Gastrocnemius medialis (tissue), 4 donors: ENCODE measurements around the gene WHRN.

Source experiments
- POLR2A ChIP-seq, 2 donors: fragments of 450-650 bp; IDR thresholded peaks; one replicate each; pipeline ENCODE4 v1.6.1; 2017; ENCODE audit warnings: antibody characterized with exemption in 2 of 2, mild to moderate bottlenecking in 2 of 2, moderate library complexity in 2 of 2
- TF ChIP-seq, protein P1 (sequence below), 5 experiments: fragments of 450-650 bp in 3 of 5; fragments of 200-600 bp in 2 of 5; sonication (generic) in 2 of 5; IDR thresholded peaks in 4 of 5; conservative IDR thresholded peaks in 1 of 5; 1 replicate in 4 of 5; 2 replicates in 1 of 5; pipeline ENCODE4 v1.5.1; 2016 to 2019; ENCODE audit warnings: antibody characterized with exemption in 5 of 5, mild to moderate bottlenecking in 3 of 5, moderate library complexity in 3 of 5

DNA sequence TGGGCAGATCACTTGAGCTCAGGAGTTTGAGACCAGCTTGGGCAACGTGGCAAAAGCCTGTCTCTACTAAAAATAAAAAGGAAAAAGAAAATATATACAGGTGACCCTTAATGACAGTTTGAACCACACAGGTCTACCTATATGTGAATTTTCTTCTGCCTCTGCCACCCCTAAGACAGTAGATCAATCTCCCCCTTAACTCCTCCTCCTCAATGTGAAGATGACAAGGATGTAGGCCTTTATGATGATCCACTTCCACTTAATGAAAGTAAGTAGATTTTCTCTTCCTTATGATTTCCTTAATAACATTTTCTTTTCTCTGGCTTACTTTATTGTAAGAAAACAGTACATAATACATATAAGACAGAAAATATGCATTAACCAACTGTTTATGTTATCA lies 120.9 kb downstream of the WHRN start:
- TF ChIP-seq, protein P1, sequence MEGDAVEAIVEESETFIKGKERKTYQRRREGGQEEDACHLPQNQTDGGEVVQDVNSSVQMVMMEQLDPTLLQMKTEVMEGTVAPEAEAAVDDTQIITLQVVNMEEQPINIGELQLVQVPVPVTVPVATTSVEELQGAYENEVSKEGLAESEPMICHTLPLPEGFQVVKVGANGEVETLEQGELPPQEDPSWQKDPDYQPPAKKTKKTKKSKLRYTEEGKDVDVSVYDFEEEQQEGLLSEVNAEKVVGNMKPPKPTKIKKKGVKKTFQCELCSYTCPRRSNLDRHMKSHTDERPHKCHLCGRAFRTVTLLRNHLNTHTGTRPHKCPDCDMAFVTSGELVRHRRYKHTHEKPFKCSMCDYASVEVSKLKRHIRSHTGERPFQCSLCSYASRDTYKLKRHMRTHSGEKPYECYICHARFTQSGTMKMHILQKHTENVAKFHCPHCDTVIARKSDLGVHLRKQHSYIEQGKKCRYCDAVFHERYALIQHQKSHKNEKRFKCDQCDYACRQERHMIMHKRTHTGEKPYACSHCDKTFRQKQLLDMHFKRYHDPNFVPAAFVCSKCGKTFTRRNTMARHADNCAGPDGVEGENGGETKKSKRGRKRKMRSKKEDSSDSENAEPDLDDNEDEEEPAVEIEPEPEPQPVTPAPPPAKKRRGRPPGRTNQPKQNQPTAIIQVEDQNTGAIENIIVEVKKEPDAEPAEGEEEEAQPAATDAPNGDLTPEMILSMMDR (IDR thresholded peaks at IDR 0.05 in 4 of 5, conservative IDR thresholded peaks at IDR 0.05 in 1 of 5) = no peak
- TF ChIP-seq POLR2A (IDR thresholded peaks at IDR 0.05) = no peak
